Ovary (tissue), 9 donors: ENCODE data around the gene XYLT1. TPM values are rescaled to one million over a fixed set of nuclear protein-coding genes. Genes with fewer than 3 reads are reported as not detected.

Source experiments
- DNase-seq, 5 donors: peaks; one replicate each; pipeline ENCODE4 v3.0.0-alpha.2; 2019 to 2020
- H3K27ac ChIP-seq, 2 donors: fragments of 200-600 bp; one replicate each; pipeline versions ENCODE4 v1.5.1 to v1.8.0; 2019 to 2022
- H3K27me3 ChIP-seq: fragments of 200-600 bp; one replicate; pipeline ENCODE4 v1.8.0; 2022
- H3K36me3 ChIP-seq: fragments of 200-600 bp; sonication (generic); one replicate; pipeline ENCODE4 v1.5.1; 2019
- H3K4me1 ChIP-seq: one replicate; pipeline ENCODE4 v1.8.1; 2013; ENCODE audit warnings: mild to moderate bottlenecking, moderate library complexity; ENCODE audit not compliant: insufficient read depth
- H3K4me3 ChIP-seq: fragments of 200-600 bp; sonication (generic); one replicate; pipeline ENCODE4 v1.5.1; 2017
- H3K9me3 ChIP-seq, 2 donors: fragments of 200-600 bp in 1 of 2; sonication (generic) in 1 of 2; one replicate each; pipeline versions ENCODE4 v1.5.1 to v1.8.1; 2013 to 2019; ENCODE audit warnings: mild to moderate bottlenecking in 1 of 2, moderate library complexity in 1 of 2
- EP300 ChIP-seq: sonication (generic); formaldehyde crosslinking; IDR thresholded peaks from one replicate; pipeline ENCODE4 v1.6.1; 2017; ENCODE audit warnings: antibody characterized with exemption
- POLR2A ChIP-seq: fragments of 450-650 bp; IDR thresholded peaks from one replicate; pipeline ENCODE4 v1.6.1; 2017; ENCODE audit warnings: antibody characterized with exemption, mild to moderate bottlenecking, moderate library complexity
- WGBS, 3 donors: extraction: QIAGEN DNeasy Blood & Tissue Kit in 1 of 3; methylation state at CpG; one replicate each; pipeline versions ENCODE4 v1.1.5 to v1.1.7; 2013 to 2017; 5-methylcytosine and 5-hydroxymethylcytosine counted together
- intact Hi-C, 4 donors: fragments of 100-400 bp; cut with DNase I; formaldehyde crosslinking; loops; one replicate each; pipeline versions ENCODE4 v1.11.0 to v1.15.1; 2022 to 2023
- polyA plus RNA-seq, 2 donors: library from polyadenylated mRNA; stranded (reverse); fragments of 200-250 nt in 1 of 2; fragments of 350-450 nt in 1 of 2; fragmentation: Illumina TruSeq in 1 of 2; extraction: RNeasy Lipid Tissue Mini Kit (QIAGEN cat#74804) in 1 of 2; gene quantifications; one replicate each; pipeline ENCODE4 v1.2.3, GENCODE V29; 2013 to 2014
- total RNA-seq, 7 donors: library from RNA; depleted of rRNA in 2 of 7; stranded (reverse); fragments of >200 nt in 2 of 7; fragmentation: NEBNext Ultra II Directional in 3 of 7; extraction: Animal tissue kit (Norgen Biotek cat#: 25700) in 3 of 7; gene quantifications; one replicate each; pipeline versions ENCODE4 v1.1.0 to v1.2.4, GENCODE V29; 2016 to 2023
- TF ChIP-seq, protein P1 (sequence below), 3 donors: fragments of 450-650 bp in 2 of 3; fragments of 200-600 bp in 1 of 3; IDR thresholded peaks; one replicate each; pipeline versions ENCODE4 v1.5.1 to v1.8.0; 2016 to 2022; ENCODE audit warnings: antibody characterized with exemption in 3 of 3, mild to moderate bottlenecking in 1 of 3
- donor health status: DM: no; HTN: no; CAD: no; lungs with moderate emphysema.
- donor health status: DM: no; HTN: no; CAD: no.
- donor health status: Bipolar disorder and iron deficiency.
- donor health status: DM: yes; HTN: yes; CAD: no.
- donor health status: DM: no; HTN: no; CAD: no.
- donor health status: DM: yes; HTN: yes; CAD: no.

XYLT1 gene
- total and polyA plus RNA-seq, 9 donors = 3.2 to 38.0 (median 17.3) TPM

GRCh38 chr16:17147942-17148341 is 322.8 kb downstream of the XYLT1 start:
- H3K9me3 ChIP-seq = no peaks in the 10 kb centered on the region
- H3K4me3 ChIP-seq = no peak overlapping the region
- TF ChIP-seq POLR2A (no peak), EP300 (no peak)
- TF ChIP-seq, protein P1, sequence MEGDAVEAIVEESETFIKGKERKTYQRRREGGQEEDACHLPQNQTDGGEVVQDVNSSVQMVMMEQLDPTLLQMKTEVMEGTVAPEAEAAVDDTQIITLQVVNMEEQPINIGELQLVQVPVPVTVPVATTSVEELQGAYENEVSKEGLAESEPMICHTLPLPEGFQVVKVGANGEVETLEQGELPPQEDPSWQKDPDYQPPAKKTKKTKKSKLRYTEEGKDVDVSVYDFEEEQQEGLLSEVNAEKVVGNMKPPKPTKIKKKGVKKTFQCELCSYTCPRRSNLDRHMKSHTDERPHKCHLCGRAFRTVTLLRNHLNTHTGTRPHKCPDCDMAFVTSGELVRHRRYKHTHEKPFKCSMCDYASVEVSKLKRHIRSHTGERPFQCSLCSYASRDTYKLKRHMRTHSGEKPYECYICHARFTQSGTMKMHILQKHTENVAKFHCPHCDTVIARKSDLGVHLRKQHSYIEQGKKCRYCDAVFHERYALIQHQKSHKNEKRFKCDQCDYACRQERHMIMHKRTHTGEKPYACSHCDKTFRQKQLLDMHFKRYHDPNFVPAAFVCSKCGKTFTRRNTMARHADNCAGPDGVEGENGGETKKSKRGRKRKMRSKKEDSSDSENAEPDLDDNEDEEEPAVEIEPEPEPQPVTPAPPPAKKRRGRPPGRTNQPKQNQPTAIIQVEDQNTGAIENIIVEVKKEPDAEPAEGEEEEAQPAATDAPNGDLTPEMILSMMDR (IDR thresholded peaks at IDR 0.05) = no peak
- H3K36me3 ChIP-seq = no peaks in the 10 kb centered on the region
- H3K4me1 ChIP-seq = no peaks in the 10 kb centered on the region
- no peak for DNase-seq
- intact Hi-C loops = no loop called here
- H3K27ac ChIP-seq = no peak overlapping the region
- 86 to 88% (median 88%) methylated on average over 3 of the region's 3 CpGs for WGBS, 3 donors
- no peaks in the 10 kb centered on the region for H3K27me3 ChIP-seq

GRCh38 chr16:17145029-17145428 is 325.7 kb downstream of the XYLT1 start:
- WGBS, 3 donors = 96 to 97% (median 97%) methylated on average over 2 of the region's 2 CpGs
- H3K27me3 ChIP-seq = no peaks in the 10 kb centered on the region

GRCh38 chr16:17144431-17144830 is 326.3 kb downstream of the XYLT1 start:
- DNase-seq = no peak
- intact Hi-C loops = no loop called here
- WGBS, 3 donors = 90 to 96% (median 90%) methylated on average over 4 of the region's 4 CpGs
- no peaks in the 10 kb centered on the region for H3K36me3 ChIP-seq
- TF ChIP-seq EP300 (no peak), POLR2A (no peak)
- TF ChIP-seq, protein P1 (IDR thresholded peaks at IDR 0.05) = no peak
- H3K9me3 ChIP-seq = no peaks in the 10 kb centered on the region
- no peaks in the 10 kb centered on the region for H3K4me1 ChIP-seq
- no peak overlapping the region for H3K4me3 ChIP-seq
- no peak overlapping the region for H3K27ac ChIP-seq
- H3K27me3 ChIP-seq = no peaks in the 10 kb centered on the region

More at GRCh38 chr16:17145029-17145428, 325.7 kb downstream of the XYLT1 start:
- DNase-seq = no peak
- intact Hi-C loops = no loop called here
- Histone ChIP-seq H3K9me3 (no peaks in the 10 kb centered on the region), H3K4me1 (no peaks in the 10 kb centered on the region), H3K27ac (no peak overlapping the region), H3K4me3 (no peak overlapping the region), H3K36me3 (no peaks in the 10 kb centered on the region)
- no peak for TF ChIP-seq POLR2A
- no peak for TF ChIP-seq EP300
- TF ChIP-seq, protein P1 (IDR thresholded peaks at IDR 0.05) = no peak

DNA sequence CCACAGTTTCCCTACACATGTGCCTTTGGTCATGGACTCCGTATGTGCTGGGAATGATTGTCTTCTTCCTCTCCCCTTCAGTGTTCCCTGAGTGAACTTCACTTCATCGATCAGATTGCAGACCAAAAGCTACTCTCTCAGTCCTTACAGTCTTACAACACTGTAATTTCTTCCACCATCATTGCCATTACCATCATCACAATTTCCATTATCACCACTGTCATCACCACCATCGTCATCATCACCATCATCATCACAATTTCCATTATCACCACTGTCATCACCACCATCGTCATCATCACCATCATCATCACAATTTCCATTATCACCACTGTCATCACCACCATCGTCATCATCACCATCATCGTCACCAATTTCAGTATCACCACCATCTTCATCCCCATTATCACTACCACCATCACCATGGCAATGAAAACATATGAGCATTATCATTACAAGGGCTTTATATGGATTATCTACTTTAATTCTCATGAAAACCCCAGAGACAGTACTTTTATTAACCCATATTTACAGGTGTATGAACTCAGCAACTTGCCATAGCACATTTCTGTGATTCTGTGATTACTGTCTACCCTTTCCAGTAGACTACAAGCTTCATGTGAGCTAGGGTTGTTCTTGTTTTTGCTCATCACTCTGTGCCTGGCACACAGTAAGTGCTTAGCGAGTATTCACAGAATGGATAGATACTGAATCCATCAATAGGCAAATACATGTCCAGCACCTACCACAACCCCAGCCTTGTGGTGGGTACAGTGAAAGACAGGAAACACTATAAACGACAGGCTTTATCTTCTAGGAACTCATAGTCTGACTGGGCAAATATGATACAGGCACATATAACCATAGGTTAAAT is 327.0 kb downstream of the XYLT1 start:
- TF ChIP-seq POLR2A (no peak), EP300 (no peak)
- TF ChIP-seq, protein P1 (IDR thresholded peaks at IDR 0.05) = no peak
- no peaks in the 10 kb centered on the region for H3K4me1 ChIP-seq
- no peaks in the 10 kb centered on the region for H3K36me3 ChIP-seq
- no peak overlapping the region for H3K27ac ChIP-seq
- no peaks in the 10 kb centered on the region for H3K27me3 ChIP-seq
- no peak for DNase-seq
- no peaks in the 10 kb centered on the region for H3K9me3 ChIP-seq
- H3K4me3 ChIP-seq = no peak overlapping the region
- WGBS, 3 donors = 91 to 96% (median 91%) methylated on average over 8 of the region's 8 CpGs
- intact Hi-C loops = no loop called here
